ENCODE data around the gene ZNF710.
A peak's percentile ranks its signal among the peaks of the same experiment; 100 is the strongest.

The ZNF710 gene

GRCh38 chr15:90019611-90020010, 18.5 kb downstream of the ZNF710 start:
- DNase-seq: no peak

DNA sequence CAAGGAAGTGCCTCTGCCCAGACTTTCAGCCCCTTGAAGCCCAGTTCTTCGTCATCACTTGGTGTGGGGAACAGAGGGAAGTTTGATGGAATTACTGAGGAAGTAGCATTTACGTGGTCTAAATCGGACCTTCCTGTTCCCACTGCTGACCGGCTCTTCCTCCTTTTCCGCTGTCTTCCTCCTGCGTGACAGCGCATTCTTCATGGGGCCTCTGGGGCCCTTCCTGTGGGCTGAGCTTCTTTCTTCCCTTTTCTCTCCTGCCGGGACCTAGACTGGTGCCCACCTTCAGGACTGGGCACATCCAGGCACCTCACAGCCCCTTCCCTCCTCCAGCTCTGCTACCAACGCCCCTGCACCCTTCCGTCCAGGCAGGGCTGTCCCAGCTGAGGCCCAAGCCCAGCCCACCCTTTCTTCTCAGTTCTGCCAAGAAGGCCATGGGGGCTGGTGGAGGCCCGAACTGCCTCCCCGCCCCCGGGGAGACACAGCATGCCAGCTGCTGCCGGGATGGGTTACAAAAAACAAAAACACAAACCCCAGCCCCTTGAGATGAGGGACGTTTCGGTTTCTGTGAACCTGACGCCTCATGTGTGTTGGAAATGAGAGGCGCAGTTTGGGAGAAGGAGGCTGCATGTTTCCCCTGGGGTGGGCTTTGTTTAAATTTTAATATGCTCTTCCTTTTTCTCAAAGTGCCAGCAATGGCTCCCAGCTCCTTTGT, 19.1 kb downstream of the ZNF710 start:
- DNase-seq: no peak

DNA sequence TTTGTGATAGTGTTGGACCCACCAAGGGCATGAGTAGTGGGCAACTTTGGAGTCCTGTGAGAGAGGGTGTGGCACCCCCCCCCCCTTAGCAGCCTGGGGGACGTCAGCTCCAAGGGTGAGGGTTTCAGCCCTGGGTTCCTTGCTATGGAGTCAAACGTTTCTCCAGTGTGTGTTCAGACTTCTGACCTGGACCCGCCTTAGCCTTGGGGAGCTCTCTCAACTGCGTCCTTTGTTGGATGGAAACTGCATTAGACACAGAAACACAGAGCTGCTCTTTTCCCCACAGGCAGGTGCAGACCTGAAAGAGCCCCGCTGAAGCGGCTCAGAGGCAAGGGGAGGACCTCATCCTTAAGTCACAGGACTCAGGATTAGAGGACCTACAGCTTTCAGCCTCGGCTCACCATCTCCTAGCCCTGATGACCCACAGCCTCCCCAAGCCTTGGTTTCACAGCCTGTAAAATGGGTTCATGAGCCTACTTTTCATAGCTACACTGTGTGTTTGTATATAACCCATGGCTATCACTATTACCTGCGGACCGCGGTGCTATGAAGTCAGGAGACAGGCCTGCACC, 19.9 kb downstream of the ZNF710 start:
- no peak for DNase-seq

DNA sequence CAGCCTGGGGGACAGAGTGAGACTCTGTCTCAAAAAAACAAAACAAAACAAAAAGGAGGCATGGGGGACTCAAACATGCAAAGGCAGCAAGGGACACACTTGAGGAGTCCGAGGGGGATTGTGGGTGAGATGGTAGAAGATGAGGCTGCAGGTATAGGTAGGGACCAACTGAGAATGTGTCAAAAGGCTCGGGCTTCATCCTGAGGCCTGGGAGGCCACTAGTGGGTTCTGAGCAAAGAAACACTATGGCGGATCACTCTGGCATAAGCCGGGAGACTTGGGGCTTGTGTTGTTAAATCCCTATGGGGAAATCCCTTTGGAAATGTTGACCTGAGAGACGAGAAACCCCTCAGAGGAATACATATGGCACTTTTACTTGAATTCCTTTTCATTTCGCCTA, 21.2 kb downstream of the ZNF710 start:
- DNase-seq: no peak

GRCh38 chr15:90022905-90023700, 22.0 kb downstream of the ZNF710 start:
- DNase-seq: no peak

- DNase-seq: no peak
These were observed 23.3 kb downstream of the ZNF710 start for GRCh38 chr15:90024406-90024805.

- DNase-seq: no peak
These were observed 24.4 kb downstream of the ZNF710 start for GRCh38 chr15:90025489-90026033.

DNA sequence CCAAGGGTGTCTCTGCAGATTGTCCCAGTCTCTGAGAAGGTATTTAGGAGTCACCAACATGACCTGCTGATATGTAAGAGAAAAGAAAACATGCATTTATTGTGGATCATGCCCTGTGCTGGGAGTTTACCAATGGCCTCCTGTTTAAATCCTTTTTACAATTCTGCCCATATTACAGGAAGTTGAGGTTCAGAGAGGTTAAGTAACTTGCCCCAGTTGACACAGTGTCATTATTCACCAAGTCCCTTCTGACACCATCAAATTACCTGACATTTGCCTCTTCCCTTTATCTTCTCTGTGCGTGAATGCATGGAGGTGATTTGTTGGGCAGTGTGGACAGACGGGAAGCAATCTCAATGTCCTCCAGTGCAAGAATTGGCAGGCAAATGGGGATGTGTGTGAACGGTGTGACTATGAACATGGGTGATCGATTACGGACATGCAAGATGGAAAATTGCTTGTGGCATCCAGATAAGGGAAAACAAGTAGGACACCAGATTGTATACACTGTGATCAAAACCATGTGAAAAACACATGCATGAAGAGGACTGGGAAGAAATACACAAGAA, 27.3 kb downstream of the ZNF710 start:
- DNase-seq: no peak

DNA sequence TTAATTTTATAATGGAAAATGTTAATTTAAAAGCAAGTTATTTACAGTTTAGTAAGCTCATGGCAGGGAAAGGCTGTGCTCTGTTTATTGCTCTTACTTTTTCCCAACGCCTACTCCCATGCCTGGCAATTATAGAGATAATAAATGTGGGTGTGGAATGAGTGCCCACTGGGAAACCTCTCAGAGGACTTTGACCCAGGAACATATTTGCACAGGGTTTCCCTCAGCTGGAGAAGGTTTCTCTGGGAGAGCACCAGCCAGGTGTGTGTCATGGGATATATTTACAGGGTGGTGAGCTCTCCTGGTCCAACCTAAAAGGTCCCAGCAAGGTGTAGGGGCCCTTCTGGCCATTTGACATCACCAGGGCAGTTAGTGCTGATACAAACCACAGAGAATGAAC, 27.9 kb downstream of the ZNF710 start:
- no peak for DNase-seq

DNA sequence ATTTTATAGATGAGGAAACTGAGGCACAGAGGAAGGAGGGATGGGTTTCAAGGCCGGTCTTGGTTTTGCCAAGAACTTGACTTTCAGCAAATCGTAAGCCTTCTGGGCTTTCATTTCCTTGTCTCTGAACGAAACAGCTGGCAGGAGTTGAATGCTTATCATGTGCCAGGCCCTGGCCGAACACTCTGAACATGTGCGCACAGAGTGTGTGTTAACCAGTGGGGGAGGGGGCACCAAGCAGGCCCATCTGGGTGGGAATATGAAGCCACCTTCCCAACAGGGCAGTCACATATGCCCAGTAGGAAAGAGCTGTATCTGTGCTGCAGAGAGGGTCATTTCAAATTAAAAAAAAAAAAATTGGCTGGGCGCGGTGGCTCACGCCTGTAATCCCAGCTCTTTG, 29.3 kb downstream of the ZNF710 start:
- no peak for DNase-seq

DNA sequence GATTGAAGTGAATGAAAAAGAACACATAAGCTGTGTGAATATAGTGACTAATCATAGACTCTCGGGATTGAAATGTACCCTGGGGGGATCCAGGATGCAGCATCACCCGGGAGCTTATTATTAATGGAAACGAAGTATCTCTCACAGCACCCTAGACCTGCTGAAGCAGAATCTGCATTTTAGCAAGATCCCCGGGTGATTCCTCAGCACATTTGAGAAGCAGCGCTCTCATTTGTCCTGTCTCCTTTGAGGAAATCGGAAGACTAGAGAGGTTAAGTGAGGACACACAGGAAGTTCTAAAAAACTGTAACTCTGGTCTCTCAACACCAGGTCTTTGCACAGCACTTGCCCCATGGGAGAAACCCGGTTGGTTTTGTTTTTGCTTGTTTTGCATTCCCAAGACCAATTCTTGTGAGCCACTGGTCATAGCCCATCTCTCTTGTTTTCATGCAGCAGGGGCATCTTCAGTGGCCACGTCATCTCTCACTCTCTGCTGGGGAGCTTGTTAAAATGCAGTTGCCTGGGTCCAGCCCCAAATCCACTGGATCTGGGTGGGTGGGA, 30.2 kb downstream of the ZNF710 start:
- peak; percentile 15 for DNase-seq

GRCh38 chr15:90033006-90033405, 31.9 kb downstream of the ZNF710 start:
- no peak for DNase-seq

DNA sequence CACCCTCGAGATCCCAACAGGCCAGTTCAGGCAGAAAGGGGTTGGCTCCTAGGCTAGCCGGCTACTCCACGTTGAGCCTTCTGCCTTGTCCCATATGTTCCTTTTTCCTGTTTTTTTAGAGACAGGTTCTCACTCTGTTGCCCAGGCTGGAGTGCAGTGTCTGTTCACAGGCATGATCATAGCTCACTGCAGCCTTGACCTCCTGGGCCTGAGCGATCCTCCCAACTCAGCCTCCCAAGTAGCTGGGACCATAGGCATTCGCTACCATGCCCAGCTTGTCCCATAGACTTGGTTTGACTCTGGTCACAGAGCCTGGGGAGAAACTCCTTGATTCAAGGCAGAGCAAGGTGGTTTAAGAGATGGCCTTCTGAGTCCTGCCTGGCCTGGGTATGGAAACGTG, 32.3 kb downstream of the ZNF710 start:
- DNase-seq: no peak

- no peak for DNase-seq
These were observed 34.1 kb downstream of the ZNF710 start for GRCh38 chr15:90035095-90035839.

DNA sequence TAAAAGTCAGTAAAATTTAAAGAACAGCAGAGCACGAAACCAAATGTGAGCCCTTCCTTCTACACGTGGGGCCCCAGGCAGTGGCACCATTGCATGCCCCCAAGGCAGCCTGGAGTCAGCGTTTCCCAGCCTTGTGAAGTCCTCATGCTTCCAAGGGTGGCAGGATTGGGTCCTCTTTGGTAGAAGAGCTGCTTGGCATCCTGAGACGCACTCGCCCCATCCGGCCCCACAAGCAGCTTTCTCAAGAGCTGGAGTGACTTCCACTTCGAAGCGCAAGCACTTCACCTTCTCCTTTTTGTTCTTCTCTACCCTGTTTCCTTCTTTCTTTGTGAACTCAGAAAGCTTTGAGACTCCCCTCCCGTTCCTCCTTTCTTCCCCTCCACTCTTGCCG, 34.7 kb downstream of the ZNF710 start:
- DNase-seq: no peak

DNA sequence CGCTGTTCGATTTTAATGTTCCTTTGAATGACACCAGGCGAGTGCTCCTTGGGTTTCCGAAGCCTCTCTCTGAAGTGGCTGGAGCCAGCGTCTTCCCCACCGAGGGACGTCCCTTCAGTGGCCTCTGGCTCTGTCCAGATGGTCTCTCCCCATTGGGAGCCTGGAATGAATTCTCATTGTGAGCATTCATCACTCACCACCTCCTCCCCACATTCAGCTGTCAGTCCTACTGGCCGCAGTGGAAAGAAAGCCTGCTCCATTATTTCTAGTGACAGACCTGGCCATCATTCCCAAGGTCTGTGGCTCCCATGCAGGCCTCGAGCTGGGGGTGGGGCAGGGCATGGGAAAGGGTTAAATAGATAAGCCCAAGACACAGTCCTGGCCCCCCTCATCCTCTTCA, 35.2 kb downstream of the ZNF710 start:
- DNase-seq: no peak

- no peak for DNase-seq
These were observed 35.8 kb downstream of the ZNF710 start for GRCh38 chr15:90036806-90037510.

GRCh38 chr15:90037511-90037860, 36.4 kb downstream of the ZNF710 start:
- no peak for DNase-seq

- peak; percentile 75 for DNase-seq
These were observed 37.0 kb downstream of the ZNF710 start for GRCh38 chr15:90037961-90038631.

- no peak for DNase-seq
These were observed 37.5 kb downstream of the ZNF710 start for GRCh38 chr15:90038632-90039095.

- DNase-seq: no peak
These were observed 38.9 kb downstream of the ZNF710 start for GRCh38 chr15:90039996-90040395.
